Neural progenitor cell (in vitro differentiated cells): ENCODE data around the gene RAI1. TPM values are rescaled to one million over a fixed set of nuclear protein-coding genes. Genes with fewer than 3 reads are reported as not detected.

Experiments used
- DNase-seq: peaks from one replicate; pipeline ENCODE4 v3.0.0-alpha.2; 2016; ENCODE audit warnings: low spot score
- H2AFZ ChIP-seq: fragments of 200-600 bp; sonication (generic); replicated peaks from 2 replicates; pipeline ENCODE4 v1.6.1; 2016; ENCODE audit warnings: antibody characterized with exemption
- H3F3A ChIP-seq: fragments of 200-600 bp; sonication (generic); 2 replicates; pipeline ENCODE4 v1.6.1; 2016; ENCODE audit warnings: antibody characterized with exemption, low read depth
- H3K27ac ChIP-seq: fragments of 200-600 bp; sonication (generic); 2 replicates; pipeline ENCODE4 v1.5.1; 2016; ENCODE audit warnings: mild to moderate bottlenecking
- H3K27me3 ChIP-seq: fragments of 200-600 bp; sonication (generic); 2 replicates; pipeline ENCODE4 v1.6.1; 2016; ENCODE audit warnings: mild to moderate bottlenecking, moderate library complexity
- H3K36me3 ChIP-seq: fragments of 200-600 bp; sonication (generic); 2 replicates; pipeline ENCODE4 v1.5.1; 2016
- H3K4me1 ChIP-seq: fragments of 200-600 bp; sonication (generic); 2 replicates; pipeline ENCODE4 v1.6.1; 2016; ENCODE audit warnings: mixed run types
- H3K4me2 ChIP-seq: fragments of 200-600 bp; sonication (generic); 2 replicates; pipeline ENCODE4 v1.6.1; 2016
- H3K4me3 ChIP-seq: fragments of 200-600 bp; sonication (generic); 2 replicates; pipeline ENCODE4 v1.5.1; 2016
- H3K79me2 ChIP-seq: fragments of 200-600 bp; sonication (generic); 2 replicates; pipeline ENCODE4 v1.6.1; 2016; ENCODE audit warnings: low read depth
- H3K9ac ChIP-seq: fragments of 200-600 bp; sonication (generic); 2 replicates; pipeline ENCODE4 v1.6.1; 2016
- H3K9me3 ChIP-seq: fragments of 200-600 bp; sonication (generic); 2 replicates; pipeline ENCODE4 v1.5.1; 2016; ENCODE audit warnings: low read depth
- H4K20me1 ChIP-seq: fragments of 200-600 bp; sonication (generic); 2 replicates; pipeline ENCODE4 v1.6.1; 2016; ENCODE audit warnings: low read depth
- H3K27ac Mint-ChIP-seq: 3 replicates; pipeline ENCODE4 v1.8.0; 2021; ENCODE audit warnings: mixed read lengths
- H3K27me3 Mint-ChIP-seq: 2 replicates; pipeline ENCODE4 v1.8.0; 2022; ENCODE audit warnings: low read depth, mild to moderate bottlenecking, inconsistent platforms, moderate library complexity, mixed read lengths; ENCODE audit not compliant: insufficient read depth
- H3K36me3 Mint-ChIP-seq: 3 replicates; pipeline ENCODE4 v1.8.0; 2021; ENCODE audit warnings: mixed read lengths
- H3K4me1 Mint-ChIP-seq: 3 replicates; pipeline ENCODE4 v1.8.0; 2021; ENCODE audit warnings: mixed read lengths
- H3K4me3 Mint-ChIP-seq: 3 replicates; pipeline ENCODE4 v1.8.0; 2021; ENCODE audit warnings: mild to moderate bottlenecking, moderate library complexity, mixed read lengths
- H3K9me3 Mint-ChIP-seq: 3 replicates; pipeline ENCODE4 v1.8.0; 2020; ENCODE audit warnings: mixed read lengths
- CTCF ChIP-seq: fragments of 200-600 bp; sonication (generic); IDR thresholded peaks from 2 replicates; pipeline ENCODE4 v1.5.1; 2017; ENCODE audit warnings: antibody characterized with exemption, mild to moderate bottlenecking
- EZH2 ChIP-seq: fragments of 200-600 bp; sonication (generic); IDR thresholded peaks from 2 replicates; pipeline ENCODE4 v1.6.1; 2017; ENCODE audit warnings: antibody characterized with exemption, mild to moderate bottlenecking, moderate library complexity
- EZH2phosphoT487 ChIP-seq: fragments of 200-600 bp; sonication (generic); IDR thresholded peaks from 2 replicates; pipeline ENCODE4 v1.6.1; 2017; ENCODE audit warnings: antibody characterized with exemption
- total RNA-seq: library from RNA; depleted of rRNA; stranded (reverse); fragments of >200 nt; gene quantifications from 2 replicates; pipeline ENCODE4 v1.2.3, GENCODE V29; 2015; ENCODE audit warnings: low replicate concordance

The RAI1 gene
- total RNA-seq, 1 donor from 2014 or later = 27.4 TPM

- no peaks in the 10 kb centered on the region for H3K27me3 ChIP-seq
- no peaks in the 10 kb centered on the region for H3K36me3 ChIP-seq
- H3K79me2 ChIP-seq = no peaks in the 10 kb centered on the region
- no peak overlapping the region for H3K27ac ChIP-seq
- Mint-ChIP-seq H3K36me3 (peaks cover 2% of the 10 kb centered on the region), H3K27me3 (peaks cover 14% of the 10 kb centered on the region), H3K27ac (no peak overlapping the region), H3K9me3 (peaks cover 23% of the 10 kb centered on the region), H3K4me1 (peaks cover 37% of the 10 kb centered on the region), H3K4me3 (no peak overlapping the region)
- no peak overlapping the region for H2AFZ ChIP-seq
- no peaks in the 10 kb centered on the region for H4K20me1 ChIP-seq
- H3K4me3 ChIP-seq = no peak overlapping the region
- no peak for DNase-seq
- H3F3A ChIP-seq = peaks cover 6% of the 10 kb centered on the region
- H3K9me3 ChIP-seq = peaks cover 7% of the 10 kb centered on the region
- no peaks in the 10 kb centered on the region for H3K4me1 ChIP-seq
- no peak overlapping the region for H3K9ac ChIP-seq
- TF ChIP-seq EZH2 (no peak), CTCF (no peak), EZH2phosphoT487 (no peak)
- H3K4me2 ChIP-seq = no peak overlapping the region
Measured at GRCh38 chr17:17659340-17659739, 21.9 kb upstream of the RAI1 start.

GRCh38 chr17:17661134-17661533, 20.1 kb upstream of the RAI1 start:
- no peak for DNase-seq
- Mint-ChIP-seq H3K4me1 (peaks cover 37% of the 10 kb centered on the region), H3K4me3 (no peak overlapping the region), H3K27me3 (peaks cover 11% of the 10 kb centered on the region), H3K36me3 (peaks cover 2% of the 10 kb centered on the region), H3K9me3 (peaks cover 23% of the 10 kb centered on the region), H3K27ac (peak overlapping the region; percentile 27)
- H4K20me1 ChIP-seq = no peaks in the 10 kb centered on the region
- no peak overlapping the region for H3K27ac ChIP-seq
- no peaks in the 10 kb centered on the region for H3K79me2 ChIP-seq
- TF ChIP-seq EZH2 (no peak), CTCF (no peak), EZH2phosphoT487 (no peak)
- H3K4me2 ChIP-seq = no peak overlapping the region
- no peak overlapping the region for H3K4me3 ChIP-seq
- no peak overlapping the region for H2AFZ ChIP-seq
- H3K9ac ChIP-seq = no peak overlapping the region
- no peaks in the 10 kb centered on the region for H3K27me3 ChIP-seq
- no peaks in the 10 kb centered on the region for H3K36me3 ChIP-seq
- peaks cover 6% of the 10 kb centered on the region for H3F3A ChIP-seq
- H3K9me3 ChIP-seq = peaks cover 7% of the 10 kb centered on the region
- H3K4me1 ChIP-seq = no peaks in the 10 kb centered on the region

GRCh38 chr17:17661834-17662385, 19.3 kb upstream of the RAI1 start:
- DNase-seq = peak; percentile 43
- Histone ChIP-seq H2AFZ (no peak overlapping the region), H3K79me2 (no peaks in the 10 kb centered on the region), H3K27ac (no peak overlapping the region), H3K4me2 (no peak overlapping the region), H3K9me3 (peaks cover 7% of the 10 kb centered on the region), H3K36me3 (no peaks in the 10 kb centered on the region), H3K4me1 (no peaks in the 10 kb centered on the region), H3K9ac (no peak overlapping the region), H3K27me3 (no peaks in the 10 kb centered on the region), H3F3A (peaks cover 6% of the 10 kb centered on the region), H3K4me3 (no peak overlapping the region), H4K20me1 (no peaks in the 10 kb centered on the region)
- Mint-ChIP-seq H3K4me1 (peaks cover 45% of the 10 kb centered on the region), H3K36me3 (peaks cover 2% of the 10 kb centered on the region), H3K27ac (peak overlapping the region; percentile 12), H3K27me3 (peaks cover 12% of the 10 kb centered on the region), H3K9me3 (peaks cover 23% of the 10 kb centered on the region), H3K4me3 (no peak overlapping the region)
- TF ChIP-seq CTCF (peak; percentile 55), EZH2phosphoT487 (no peak)
